NCI-H526 treated with DMSO at 0.1 percent for 48 hours (cell line): ENCODE measurements around the gene RRM1.
"Not testable (repeated sequence)": the region's sequence is repeated elsewhere in the genome, so short reads cannot be mapped to it uniquely, and the experiment has no call there.

Source experiments
- DNase-seq: peaks from one replicate; lab custom pipeline; 2025; lab: John Stamatoyannopoulos, UW

The RRM1 gene

GRCh38 chr11:4094348-4095291, at the start of gene RRM1:
Gene RRM1, plus strand, starts transcription at chr11:4094799. Its CDS starts 214 bp downstream, at chr11:4095013.
- peak; percentile 97 for DNase-seq

GRCh38 chr11:4044976-4045646, 49.5 kb upstream of the RRM1 start:
- no peak for DNase-seq

- DNase-seq = no peak
Measured at GRCh38 chr11:4048340-4048739, 46.3 kb upstream of the RRM1 start.

DNA sequence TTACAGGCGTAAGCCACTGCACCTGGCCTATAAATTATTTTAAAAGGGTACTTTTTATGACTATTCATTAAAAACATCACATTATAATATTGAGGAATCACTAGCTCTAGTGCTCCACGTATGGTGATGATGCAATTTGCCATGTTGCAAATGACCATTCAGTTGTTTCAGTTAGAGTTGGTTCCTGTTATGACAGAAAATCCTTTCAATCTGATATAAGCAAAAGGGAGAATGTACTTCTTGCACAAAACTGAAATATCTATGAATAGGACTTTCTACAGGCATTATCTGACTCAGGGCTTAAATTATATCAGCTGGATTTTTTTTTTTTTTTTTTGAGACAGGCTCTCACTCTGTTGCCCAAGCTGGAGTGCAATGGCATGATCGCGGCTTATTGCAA, 45.6 kb upstream of the RRM1 start:
- DNase-seq = no peak

- no peak for DNase-seq
Measured at GRCh38 chr11:4050138-4050537, 44.5 kb upstream of the RRM1 start.

- not testable (repeated sequence) for DNase-seq
Measured at GRCh38 chr11:4053200-4053599, 41.4 kb upstream of the RRM1 start.

DNA sequence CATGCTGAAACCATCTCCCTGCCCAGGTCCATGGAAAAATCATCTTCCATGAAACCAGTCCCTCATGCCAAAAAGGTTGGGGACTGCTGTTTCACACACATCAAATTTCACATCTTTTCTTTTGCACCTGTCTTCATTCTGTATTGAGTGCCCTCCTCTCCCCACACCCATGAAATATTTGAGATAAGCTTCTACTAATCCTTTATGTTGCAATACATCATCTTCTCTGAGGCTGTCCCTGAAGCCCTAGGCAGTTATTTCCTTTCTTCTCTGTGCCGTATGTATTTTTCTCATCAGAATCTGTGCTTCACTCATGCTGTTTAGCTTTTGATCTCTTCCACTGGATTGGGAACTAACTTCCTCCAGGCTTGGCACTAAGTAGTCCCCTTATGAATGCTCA, 40.0 kb upstream of the RRM1 start:
- DNase-seq = no peak

DNA sequence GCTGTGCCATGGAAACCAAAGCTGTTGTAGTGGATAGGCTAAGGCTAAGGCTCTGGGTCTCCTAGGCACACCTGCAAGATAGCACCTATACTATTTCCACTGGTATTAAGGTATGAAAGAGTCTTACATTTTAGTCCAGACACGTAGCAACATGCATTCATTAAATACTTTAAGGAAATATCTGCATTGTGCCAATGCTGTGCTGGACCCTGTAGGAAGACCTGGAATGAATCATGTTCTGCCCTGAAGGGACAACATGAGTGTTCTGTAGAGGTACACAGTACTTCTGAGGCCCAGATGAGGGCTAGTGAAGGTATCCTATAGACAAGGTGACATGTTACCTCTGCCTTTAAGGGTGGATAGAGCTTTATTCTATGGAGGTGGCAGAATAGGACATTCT, 35.2 kb upstream of the RRM1 start:
- no peak for DNase-seq

DNA sequence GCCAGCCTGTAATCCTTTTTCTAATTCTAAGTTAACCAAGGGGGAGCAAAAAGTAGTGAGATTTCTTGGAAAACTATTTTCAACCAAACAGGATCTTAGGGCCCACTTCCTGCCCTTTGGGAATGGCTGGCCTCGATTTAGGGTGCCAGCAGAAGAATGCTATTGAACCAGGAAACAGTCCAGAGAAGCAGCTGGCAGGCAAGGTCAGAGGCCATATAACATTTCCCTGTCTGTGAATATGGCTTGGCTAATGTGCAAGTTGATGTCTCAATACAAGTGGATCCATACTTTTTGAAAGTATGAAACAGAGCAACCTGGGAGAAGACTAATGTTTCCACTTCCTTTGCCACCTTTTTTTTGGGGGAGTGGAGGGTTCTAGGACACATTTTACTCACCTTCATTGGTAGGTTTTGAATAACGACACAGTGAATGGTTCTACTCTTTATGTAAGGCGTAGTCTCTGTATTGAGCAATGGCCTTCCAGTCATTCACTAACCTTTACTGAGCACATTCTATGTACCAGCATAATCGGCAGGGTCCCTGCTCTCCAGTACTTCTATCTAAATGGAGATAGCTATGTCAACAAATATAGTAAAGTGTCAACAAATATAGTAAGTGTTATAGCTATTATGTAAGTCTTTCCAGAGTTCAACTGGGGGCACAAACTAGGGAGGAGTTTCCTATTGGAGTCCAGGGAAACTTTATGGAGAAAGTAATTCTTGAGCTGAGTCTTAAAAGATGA, 34.2 kb upstream of the RRM1 start:
- DNase-seq = no peak

DNA sequence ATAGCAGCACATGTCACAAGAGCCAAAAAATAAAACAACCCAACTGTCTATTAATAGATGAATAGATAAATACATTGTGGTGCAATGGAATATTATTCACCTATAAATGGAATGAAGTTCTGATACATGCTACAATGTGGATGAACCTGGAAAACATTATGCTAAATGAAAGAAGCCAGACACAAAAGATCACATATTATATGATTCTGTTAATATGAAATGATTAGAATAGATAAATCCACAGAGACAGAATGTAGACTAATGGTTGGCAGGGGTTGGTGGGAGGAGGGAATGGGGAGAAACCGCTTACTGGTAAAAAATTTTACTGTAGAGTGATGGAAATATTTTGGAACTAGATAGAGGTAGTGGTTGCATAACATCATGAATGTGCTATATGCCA, 32.9 kb upstream of the RRM1 start:
- no peak for DNase-seq

GRCh38 chr11:4063348-4063747, 31.3 kb upstream of the RRM1 start:
- no peak for DNase-seq

- no peak for DNase-seq
Measured at GRCh38 chr11:4064278-4064955, 30.2 kb upstream of the RRM1 start.

DNA sequence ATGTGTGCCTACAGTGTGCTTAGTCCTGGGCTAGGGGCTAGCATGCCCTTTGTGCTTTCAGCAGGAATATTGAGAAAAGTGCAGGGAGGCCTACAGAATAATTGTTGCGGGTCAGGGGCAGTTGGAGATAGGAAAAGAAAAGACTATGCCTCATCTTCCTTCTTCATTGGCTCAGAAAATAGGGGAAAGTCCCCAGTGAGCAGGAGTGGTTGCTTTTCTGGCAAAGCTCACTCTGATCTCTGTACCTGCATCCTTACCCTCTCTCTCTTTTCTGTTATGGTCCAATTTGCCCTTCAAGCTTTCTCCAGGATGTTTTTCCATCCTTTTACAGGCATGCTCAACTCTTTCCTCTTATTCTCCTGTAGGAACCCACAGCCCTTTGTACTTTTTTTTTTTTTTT, 29.5 kb upstream of the RRM1 start:
- DNase-seq = no peak

DNA sequence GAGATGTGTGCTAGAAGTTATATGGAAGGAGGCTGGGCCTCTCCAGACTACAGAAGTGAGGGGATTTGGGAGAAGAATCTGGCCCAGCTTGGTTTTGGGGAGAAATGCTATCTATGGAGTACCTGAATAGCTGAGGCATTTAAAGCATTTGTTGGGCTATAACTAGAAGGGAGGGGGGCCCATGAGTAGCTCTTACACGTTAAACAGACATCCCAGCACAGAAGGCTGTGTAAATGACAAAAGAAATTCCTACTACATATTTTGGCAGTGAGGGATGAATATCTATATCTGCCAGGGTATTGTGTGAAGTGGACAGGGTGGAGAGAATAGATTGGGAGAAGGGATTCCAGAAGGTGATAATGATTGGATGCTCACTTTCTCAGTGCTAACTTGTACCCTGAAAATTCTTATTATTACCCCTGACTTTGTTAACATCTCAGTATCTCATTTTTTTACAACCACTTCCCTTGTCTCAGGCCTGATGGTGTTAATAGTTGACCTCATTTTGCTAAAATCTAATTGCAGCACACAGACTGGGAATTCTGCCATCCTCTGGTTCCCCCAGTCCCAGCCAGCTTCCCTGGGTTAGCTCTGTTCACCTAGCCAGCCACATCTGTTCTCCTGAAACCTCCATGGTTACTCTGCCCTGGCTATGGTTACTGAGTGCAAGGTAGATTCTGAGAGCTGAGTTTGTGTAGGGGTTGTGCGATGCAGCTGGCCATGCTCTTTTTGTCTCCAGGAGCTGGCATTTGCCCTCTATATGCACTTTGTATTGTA, 28.8 kb upstream of the RRM1 start:
- DNase-seq = no peak

DNA sequence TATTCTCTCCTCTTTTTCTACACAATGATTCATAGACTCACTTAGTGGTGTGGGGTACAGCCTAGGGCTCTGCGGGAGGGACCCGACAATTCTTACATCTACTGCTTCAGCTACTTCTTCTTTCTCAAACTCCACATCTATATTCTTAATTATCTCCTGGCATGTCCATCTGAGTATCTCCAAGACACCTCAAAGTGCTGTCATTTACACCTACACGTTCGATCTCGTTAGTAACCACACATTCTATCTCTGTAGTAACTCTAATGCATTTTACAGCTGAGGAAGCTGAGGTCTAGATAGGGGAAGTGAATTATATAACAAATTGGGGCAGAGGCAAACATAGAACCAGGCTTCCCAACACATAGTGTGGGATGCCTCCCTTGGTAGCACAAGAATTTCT, 27.7 kb upstream of the RRM1 start:
- no peak for DNase-seq

DNA sequence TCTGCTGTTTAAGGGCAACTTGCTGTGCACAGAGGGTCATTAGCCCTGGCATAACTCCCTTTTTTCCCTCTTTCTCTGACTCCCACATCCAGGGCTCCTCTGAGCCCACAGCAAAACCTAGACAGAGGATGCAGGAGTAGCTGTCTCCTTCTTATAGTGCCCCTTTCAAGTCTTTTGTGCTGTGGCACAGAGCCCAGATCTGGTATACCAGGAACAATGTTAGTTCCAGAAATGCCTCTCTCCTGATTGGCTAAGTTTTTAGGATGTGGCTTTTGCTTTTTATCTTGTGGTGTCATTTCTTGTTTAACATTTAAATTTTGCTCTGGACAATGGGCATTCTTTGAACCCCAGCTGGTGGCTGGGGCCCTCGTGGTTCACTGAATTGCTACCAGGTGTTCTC, 25.6 kb upstream of the RRM1 start:
- DNase-seq = no peak

DNA sequence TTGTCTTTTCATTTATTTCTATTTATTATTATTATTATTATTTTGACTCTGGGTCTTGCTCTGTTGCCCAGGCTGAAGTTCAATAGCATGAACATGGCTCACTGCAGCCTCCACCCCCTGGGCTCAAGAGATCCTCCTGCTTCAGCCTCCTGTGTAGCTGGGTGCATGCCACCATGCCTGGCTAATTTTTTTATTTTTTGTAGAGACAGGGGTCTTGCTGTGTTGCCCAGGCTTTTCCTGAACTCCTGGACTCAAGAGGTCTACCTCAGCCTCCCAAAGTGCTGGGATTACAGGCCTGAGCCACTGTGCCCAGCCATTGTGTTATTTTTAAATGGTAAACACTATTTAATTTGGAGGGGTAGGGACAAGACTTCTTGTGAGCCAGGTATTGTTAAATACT, 23.3 kb upstream of the RRM1 start:
- DNase-seq = no peak

DNA sequence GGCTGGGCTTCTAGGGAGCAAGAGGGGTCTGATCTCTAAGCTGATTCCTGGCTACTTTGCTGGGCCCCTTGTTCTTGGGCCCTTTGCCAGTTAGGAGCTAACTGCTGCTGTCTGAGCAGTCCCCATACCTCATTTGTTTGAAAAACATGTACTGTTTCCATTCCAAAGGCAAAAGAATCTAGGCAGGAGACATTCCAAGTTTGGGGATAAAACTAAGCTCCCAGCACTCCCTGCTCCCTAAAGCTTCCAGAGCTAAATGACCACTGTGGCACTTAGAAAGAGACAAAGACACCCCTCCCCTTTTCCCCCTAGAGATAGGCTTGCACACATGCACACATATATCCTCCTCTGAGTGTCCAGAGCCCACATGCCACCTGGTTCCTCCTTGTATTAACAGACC, 22.7 kb upstream of the RRM1 start:
- DNase-seq = no peak

DNA sequence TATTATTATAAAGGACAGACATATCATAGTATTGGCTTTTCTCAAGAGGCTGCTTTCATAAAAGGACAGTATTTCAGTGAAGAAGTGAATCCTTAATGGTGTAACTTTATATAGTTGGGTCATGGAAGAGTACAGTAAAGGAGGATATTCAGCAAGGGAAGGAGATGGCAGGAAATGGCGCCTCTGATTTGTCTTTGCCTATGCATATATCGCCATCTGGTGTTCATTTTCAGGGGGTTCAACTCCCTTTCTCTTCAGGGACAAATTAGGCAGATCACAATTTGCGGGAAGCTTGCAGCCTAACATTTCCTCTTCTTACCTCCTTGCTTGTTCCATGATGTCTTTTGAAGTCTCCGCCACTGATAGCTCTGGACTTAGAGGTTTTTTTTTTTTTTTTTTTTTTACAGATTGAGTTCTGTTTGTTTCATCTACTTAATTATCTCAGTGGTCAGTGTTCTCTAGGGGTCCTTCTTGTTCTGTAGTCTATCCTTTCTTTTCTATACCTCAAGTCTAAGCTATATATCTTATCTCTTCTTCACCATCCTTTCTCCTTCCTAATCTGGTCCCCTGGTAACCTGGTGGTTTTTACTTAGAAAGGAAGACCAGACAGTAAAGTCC, 21.8 kb upstream of the RRM1 start:
- peak; percentile 71 for DNase-seq

- DNase-seq = no peak
Measured at GRCh38 chr11:4074266-4074665, 20.3 kb upstream of the RRM1 start.

DNA sequence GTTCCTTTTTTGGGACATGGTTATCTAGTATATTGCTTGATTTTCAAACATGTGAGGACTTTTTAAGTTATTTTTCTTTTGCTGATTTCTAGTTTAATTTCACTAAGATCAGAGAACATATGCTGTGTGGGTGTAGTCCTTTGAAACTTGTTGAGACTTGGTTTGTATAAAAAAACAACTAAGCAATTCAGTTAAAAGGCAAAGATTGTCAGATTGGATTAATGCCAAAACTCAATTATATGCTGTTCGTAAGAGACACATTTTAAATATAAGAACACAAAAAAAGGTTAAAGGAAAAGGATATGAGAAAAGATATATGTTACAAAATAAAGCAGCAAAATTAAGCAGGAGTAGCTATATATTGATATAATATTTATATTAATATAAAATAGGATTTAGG, 17.8 kb upstream of the RRM1 start:
- no peak for DNase-seq
